HepG2 (cell line): ENCODE data around the gene VAMP2. TPM values are rescaled to one million over a fixed set of nuclear protein-coding genes. Genes with fewer than 3 reads are reported as not detected.

ENCODE experiments used
- ATAD3A ChIP-seq: sonication (generic); formaldehyde crosslinking; IDR thresholded peaks from 2 replicates; pipeline ENCODE4 v1.4.0; 2020; ENCODE audit warnings: missing genetic modification reagents
- BHLHE40 ChIP-seq: IDR thresholded peaks from 2 replicates; pipeline ENCODE4 v1.6.1; 2011; ENCODE audit warnings: low read length, improper control_type of control experiment
- CEBPB ChIP-seq: IDR thresholded peaks from 2 replicates; pipeline ENCODE4 v1.6.1; 2011; ENCODE audit warnings: low read depth, low read length, improper control_type of control experiment, borderline replicate concordance
- CHD2 ChIP-seq: IDR thresholded peaks from 2 replicates; pipeline ENCODE4 v1.6.1; 2011; ENCODE audit warnings: low read depth, low read length, improper control_type of control experiment
- DRAP1 ChIP-seq: IDR thresholded peaks from 2 replicates; pipeline ENCODE4 v1.6.1; 2016; ENCODE audit warnings: missing genetic modification reagents, missing compliant biosample characterization
- EEA1 ChIP-seq: sonication (generic); formaldehyde crosslinking; IDR thresholded peaks from 2 replicates; pipeline ENCODE4 v1.5.1; 2020; ENCODE audit warnings: mild to moderate bottlenecking, missing genetic modification reagents, borderline replicate concordance
- FOXO4 ChIP-seq: sonication (generic); formaldehyde crosslinking; conservative IDR thresholded peaks from 2 replicates; pipeline ENCODE4 v1.8.1; 2023; ENCODE audit warnings: missing genetic modification reagents
- FUBP1 ChIP-seq: sonication (generic); formaldehyde crosslinking; IDR thresholded peaks from 2 replicates; pipeline ENCODE4 v1.5.1; 2020; ENCODE audit warnings: missing genetic modification reagents, mild to moderate bottlenecking, borderline replicate concordance
- GPBP1L1 ChIP-seq: sonication (generic); formaldehyde crosslinking; IDR thresholded peaks from 2 replicates; pipeline ENCODE4 v1.5.0; 2020; ENCODE audit warnings: mild to moderate bottlenecking, missing genetic modification reagents
- GTF3A ChIP-seq: sonication (generic); formaldehyde crosslinking; conservative IDR thresholded peaks from 2 replicates; pipeline ENCODE4 v1.4.0; 2020; ENCODE audit warnings: mild to moderate bottlenecking, missing genetic modification reagents
- HOXA3 ChIP-seq: sonication (generic); formaldehyde crosslinking; IDR thresholded peaks from 2 replicates; pipeline ENCODE4 v1.5.0; 2020; ENCODE audit warnings: missing genetic modification reagents
- KLF11 ChIP-seq: IDR thresholded peaks from 2 replicates; pipeline ENCODE4 v1.6.1; 2016; ENCODE audit warnings: missing compliant biosample characterization
- NCOA1 ChIP-seq: sonication (generic); formaldehyde crosslinking; IDR thresholded peaks from 2 replicates; pipeline ENCODE4 v1.9.0; 2021; ENCODE audit warnings: missing genetic modification reagents
- NFATC3 ChIP-seq: sonication (generic); formaldehyde crosslinking; IDR thresholded peaks from 2 replicates; pipeline ENCODE4 v1.5.1; 2020; ENCODE audit warnings: mild to moderate bottlenecking, missing genetic modification reagents
- NR3C1 ChIP-seq: sonication (generic); formaldehyde crosslinking; IDR thresholded peaks from 2 replicates; pipeline ENCODE4 v1.4.0; 2020; ENCODE audit warnings: missing genetic modification reagents
- PHB2 ChIP-seq: fragments of 450-650 bp; IDR thresholded peaks from 2 replicates; pipeline ENCODE4 v1.6.1; 2018; ENCODE audit not compliant: partially characterized antibody
- POLR2A ChIP-seq, 2 experiments: IDR thresholded peaks; 2 replicates each; pipeline ENCODE4 v1.6.1; 2011; ENCODE audit warnings: low read depth in 2 of 2, low read length in 2 of 2, mild to moderate bottlenecking in 1 of 2, moderate library complexity in 1 of 2; ENCODE audit not compliant: insufficient read depth in 1 of 2
- RARG ChIP-seq: sonication (generic); formaldehyde crosslinking; IDR thresholded peaks from 2 replicates; pipeline ENCODE4 v1.4.0; 2020; ENCODE audit warnings: low read depth, mild to moderate bottlenecking, missing genetic modification reagents
- REL ChIP-seq: sonication (generic); formaldehyde crosslinking; conservative IDR thresholded peaks from 2 replicates; pipeline ENCODE4 v1.8.0; 2022; ENCODE audit warnings: mild to moderate bottlenecking, missing genetic modification reagents, moderate library complexity
- RFXANK ChIP-seq: IDR thresholded peaks from 2 replicates; pipeline ENCODE4 v1.6.1; 2016
- SATB2 ChIP-seq: sonication (generic); formaldehyde crosslinking; IDR thresholded peaks from 2 replicates; pipeline ENCODE4 v1.5.0; 2020; ENCODE audit warnings: missing genetic modification reagents
- TGIF2 ChIP-seq: IDR thresholded peaks from 2 replicates; pipeline ENCODE4 v1.6.1; 2016; ENCODE audit warnings: control low read depth, missing compliant biosample characterization
- ZBTB1 ChIP-seq: sonication (generic); formaldehyde crosslinking; IDR thresholded peaks from 2 replicates; pipeline ENCODE4 v1.4.0; 2020; ENCODE audit warnings: missing genetic modification reagents, borderline replicate concordance
- ZBTB21 ChIP-seq: sonication (generic); formaldehyde crosslinking; IDR thresholded peaks from 2 replicates; pipeline ENCODE4 v1.4.0; 2020; ENCODE audit warnings: missing genetic modification reagents
- ZFP36 ChIP-seq: fragments of 150-350 bp; IDR thresholded peaks from 2 replicates; pipeline ENCODE4 v1.6.1; 2018; ENCODE audit warnings: borderline replicate concordance, low read length, low read depth; ENCODE audit not compliant: partially characterized antibody
- ZNF580 ChIP-seq: IDR thresholded peaks from 2 replicates; pipeline ENCODE4 v1.6.1; 2016; ENCODE audit warnings: low read depth, borderline replicate concordance
- ZNF788 ChIP-seq: sonication (generic); formaldehyde crosslinking; IDR thresholded peaks from 2 replicates; pipeline ENCODE4 v1.5.0; 2020; ENCODE audit warnings: mild to moderate bottlenecking, missing genetic modification reagents, borderline replicate concordance
- polyA plus RNA-seq, 8 experiments: library from polyadenylated mRNA; depleted of rRNA in 3 of 8; stranded (reverse) in 7 of 8; unstranded in 1 of 8; fragments of >200 nt; fragmentation: Illumina TruSeq in 4 of 8; extraction: Trizol in 4 of 8; gene quantifications; 2 replicates each; pipeline versions ENCODE4 v1.2.1 to v1.2.3, GENCODE V29; 2011 to 2016; ENCODE audit warnings: low read depth in 4 of 8, missing spikeins in 1 of 8, mixed read lengths in 1 of 8; ENCODE audit not compliant: insufficient read depth in 1 of 8
- total RNA-seq, 5 experiments: library from RNA; depleted of rRNA; stranded (reverse); fragments of >200 nt; fragmentation: Illumina TruSeq; extraction: Trizol; gene quantifications; 2 replicates each; pipeline ENCODE4 v1.2.3, GENCODE V29; 2016; ENCODE audit warnings: low read depth in 1 of 5

The VAMP2 gene
- total and polyA plus RNA-seq, 2 of the 13 experiments (the other 11 are each of a cell fraction or from before 2014, with no cell fraction given): 3.9 to 17.2 TPM

GRCh38 chr17:8125154-8125946 lies 37.4 kb downstream of the VAMP2 start (continued):
- TF ChIP-seq ZBTB1 (CRISPR knock-in tag) (no peak), POLR2A (IDR thresholded peaks at IDR 0.05; ENCODE audit: insufficient read depth in 1 of 2, low read depth in 2 of 2, low read length in 2 of 2) (no peak), BHLHE40 (no peak), SATB2 (CRISPR knock-in tag) (no peak), NCOA1 (CRISPR knock-in tag) (no peak), FOXO4 (CRISPR knock-in tag) (no peak), KLF11 (CRISPR knock-in tag) (no peak), NR3C1 (CRISPR knock-in tag) (no peak), REL (CRISPR knock-in tag) (no peak), FUBP1 (CRISPR knock-in tag) (no peak), NFATC3 (CRISPR knock-in tag) (no peak), PHB2 (no peak), DRAP1 (CRISPR knock-in tag) (peak; percentile 48; the same call in 1 of the 2 replicates), RARG (CRISPR knock-in tag) (no peak), ZNF788 (CRISPR knock-in tag) (peak; percentile 69; the same call in 1 of the 2 replicates), GPBP1L1 (CRISPR knock-in tag) (no peak), GTF3A (CRISPR knock-in tag) (no peak), ATAD3A (no peak), TGIF2 (CRISPR knock-in tag) (no peak), EEA1 (CRISPR knock-in tag) (no peak), ZNF580 (CRISPR knock-in tag) (peak; percentile 58; the same call in 1 of the 2 replicates), ZBTB21 (CRISPR knock-in tag) (no peak), CEBPB (no peak), CHD2 (no peak), HOXA3 (CRISPR knock-in tag) (no peak), RFXANK (no peak), ZFP36 (no peak)
